Measurements from ENCODE around the gene DAAM1.

DNA sequence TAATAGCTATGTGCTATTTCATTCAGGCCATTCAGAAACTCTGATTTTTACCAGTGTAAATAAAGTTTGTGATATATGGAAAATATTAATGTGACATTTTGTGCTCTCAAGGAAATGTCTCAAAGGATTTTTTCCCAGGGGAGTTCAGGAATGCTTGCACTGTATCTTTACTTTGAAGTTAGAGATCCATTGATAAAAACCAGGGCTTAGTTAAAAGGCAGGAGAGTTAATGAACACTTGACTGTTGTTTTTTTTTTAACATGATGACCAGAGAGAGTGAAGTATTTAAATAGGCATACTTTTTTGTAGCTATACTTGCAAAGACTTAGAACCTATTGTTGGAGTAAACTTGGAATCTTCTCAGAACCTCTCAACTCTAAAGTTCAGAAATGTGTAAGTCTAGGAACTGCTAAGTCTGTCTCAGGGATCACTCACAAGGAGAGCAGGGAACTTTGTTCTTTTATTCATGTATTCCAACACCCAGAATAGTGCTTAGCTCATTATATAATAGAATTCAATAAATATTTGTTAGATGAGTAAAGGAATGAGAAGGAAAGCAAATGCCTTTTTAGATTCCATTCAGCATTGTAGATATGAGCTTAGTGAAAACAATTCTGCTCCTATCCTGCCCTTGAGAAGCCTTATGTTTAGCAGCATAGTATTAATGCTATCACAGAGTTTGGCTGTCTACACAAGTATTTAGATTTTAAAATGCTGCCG is 117.5 kb downstream of the DAAM1 start:
- no peak for TF ChIP-seq POLR2A (IDR thresholded peaks at IDR 0.05)
- TF ChIP-seq, protein P1, sequence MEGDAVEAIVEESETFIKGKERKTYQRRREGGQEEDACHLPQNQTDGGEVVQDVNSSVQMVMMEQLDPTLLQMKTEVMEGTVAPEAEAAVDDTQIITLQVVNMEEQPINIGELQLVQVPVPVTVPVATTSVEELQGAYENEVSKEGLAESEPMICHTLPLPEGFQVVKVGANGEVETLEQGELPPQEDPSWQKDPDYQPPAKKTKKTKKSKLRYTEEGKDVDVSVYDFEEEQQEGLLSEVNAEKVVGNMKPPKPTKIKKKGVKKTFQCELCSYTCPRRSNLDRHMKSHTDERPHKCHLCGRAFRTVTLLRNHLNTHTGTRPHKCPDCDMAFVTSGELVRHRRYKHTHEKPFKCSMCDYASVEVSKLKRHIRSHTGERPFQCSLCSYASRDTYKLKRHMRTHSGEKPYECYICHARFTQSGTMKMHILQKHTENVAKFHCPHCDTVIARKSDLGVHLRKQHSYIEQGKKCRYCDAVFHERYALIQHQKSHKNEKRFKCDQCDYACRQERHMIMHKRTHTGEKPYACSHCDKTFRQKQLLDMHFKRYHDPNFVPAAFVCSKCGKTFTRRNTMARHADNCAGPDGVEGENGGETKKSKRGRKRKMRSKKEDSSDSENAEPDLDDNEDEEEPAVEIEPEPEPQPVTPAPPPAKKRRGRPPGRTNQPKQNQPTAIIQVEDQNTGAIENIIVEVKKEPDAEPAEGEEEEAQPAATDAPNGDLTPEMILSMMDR (IDR thresholded peaks at IDR 0.05) = no peak

Measured in uterus (tissue), 2 donors.